WTC11 (cell line): ENCODE data around the gene SMG7.

Experiments
- ETV6 ChIP-seq: sonication (generic); formaldehyde crosslinking; IDR thresholded peaks from 2 replicates; pipeline ENCODE4 v1.8.1; 2022; ENCODE audit warnings: mild to moderate bottlenecking, missing genetic modification reagents
- FOXJ3 ChIP-seq: sonication (generic); formaldehyde crosslinking; IDR thresholded peaks from 2 replicates; pipeline ENCODE4 v1.9.0; 2021; ENCODE audit warnings: missing genetic modification reagents, mild to moderate bottlenecking, borderline replicate concordance
- KAT7 ChIP-seq: sonication (generic); formaldehyde crosslinking; IDR thresholded peaks from 2 replicates; pipeline ENCODE4 v1.8.1; 2023; ENCODE audit warnings: missing genetic modification reagents, mild to moderate bottlenecking, borderline replicate concordance
- ZBTB21 ChIP-seq: sonication (generic); formaldehyde crosslinking; IDR thresholded peaks from 2 replicates; pipeline ENCODE4 v1.8.1; 2023; ENCODE audit warnings: mild to moderate bottlenecking, missing genetic modification reagents, borderline replicate concordance
- ZNF121 ChIP-seq: sonication (generic); formaldehyde crosslinking; IDR thresholded peaks from 2 replicates; pipeline ENCODE4 v1.8.0; 2023; ENCODE audit warnings: missing genetic modification reagents
- TF ChIP-seq, protein P1 (sequence below): sonication (generic); formaldehyde crosslinking; IDR thresholded peaks from 2 replicates; pipeline ENCODE4 v1.8.1; 2022; ENCODE audit warnings: low read depth, missing genetic modification reagents, borderline replicate concordance
- TF ChIP-seq, protein P2 (sequence below): sonication (generic); formaldehyde crosslinking; IDR thresholded peaks from 2 replicates; pipeline ENCODE4 v1.8.0; 2022; ENCODE audit warnings: mild to moderate bottlenecking, missing genetic modification reagents
- TF ChIP-seq, protein P3 (sequence below): fragments of 200-600 bp; IDR thresholded peaks from 2 replicates; pipeline ENCODE4 v1.8.0; 2022; ENCODE audit warnings: antibody characterized with exemption
- TF ChIP-seq, protein P4 (sequence below): sonication (generic); formaldehyde crosslinking; IDR thresholded peaks from 2 replicates; pipeline ENCODE4 v1.8.1; 2022; ENCODE audit warnings: low read depth, mild to moderate bottlenecking, moderate library complexity, missing genetic modification reagents, borderline replicate concordance
- TF ChIP-seq, protein P5 (sequence below): sonication (generic); formaldehyde crosslinking; IDR thresholded peaks from 2 replicates; pipeline ENCODE4 v1.8.0; 2022; ENCODE audit warnings: missing genetic modification reagents
- TF ChIP-seq, protein P6 (sequence below): sonication (generic); formaldehyde crosslinking; IDR thresholded peaks from 2 replicates; pipeline ENCODE4 v1.8.0; 2022; ENCODE audit warnings: mild to moderate bottlenecking, missing genetic modification reagents
- TF ChIP-seq, protein P7 (sequence below): sonication (generic); formaldehyde crosslinking; IDR thresholded peaks from 2 replicates; pipeline ENCODE4 v1.8.1; 2022; ENCODE audit warnings: mild to moderate bottlenecking, missing genetic modification reagents, moderate library complexity, borderline replicate concordance

DNA sequence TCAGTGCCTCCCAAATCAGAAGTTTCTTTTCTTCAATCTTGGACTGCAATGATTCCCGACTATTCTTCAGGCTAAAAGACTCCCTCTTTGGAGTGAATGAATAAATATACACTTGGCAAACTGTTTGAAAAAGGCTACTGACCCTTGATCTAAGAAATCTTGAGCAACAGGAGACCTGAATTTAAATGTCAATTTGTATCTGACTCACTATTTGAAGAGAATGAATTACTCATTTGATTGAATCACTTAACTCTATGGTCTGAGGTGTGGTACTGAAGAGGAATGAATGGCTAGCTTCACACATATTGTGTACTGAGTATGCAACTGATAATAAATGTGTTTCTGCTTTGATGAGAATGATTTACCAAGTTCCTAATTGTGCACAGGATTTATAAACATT lies 4.6 kb upstream of the SMG7 start:
- TF ChIP-seq, protein P1, sequence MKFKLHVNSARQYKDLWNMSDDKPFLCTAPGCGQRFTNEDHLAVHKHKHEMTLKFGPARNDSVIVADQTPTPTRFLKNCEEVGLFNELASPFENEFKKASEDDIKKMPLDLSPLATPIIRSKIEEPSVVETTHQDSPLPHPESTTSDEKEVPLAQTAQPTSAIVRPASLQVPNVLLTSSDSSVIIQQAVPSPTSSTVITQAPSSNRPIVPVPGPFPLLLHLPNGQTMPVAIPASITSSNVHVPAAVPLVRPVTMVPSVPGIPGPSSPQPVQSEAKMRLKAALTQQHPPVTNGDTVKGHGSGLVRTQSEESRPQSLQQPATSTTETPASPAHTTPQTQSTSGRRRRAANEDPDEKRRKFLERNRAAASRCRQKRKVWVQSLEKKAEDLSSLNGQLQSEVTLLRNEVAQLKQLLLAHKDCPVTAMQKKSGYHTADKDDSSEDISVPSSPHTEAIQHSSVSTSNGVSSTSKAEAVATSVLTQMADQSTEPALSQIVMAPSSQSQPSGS: no peak
- TF ChIP-seq, protein P2, sequence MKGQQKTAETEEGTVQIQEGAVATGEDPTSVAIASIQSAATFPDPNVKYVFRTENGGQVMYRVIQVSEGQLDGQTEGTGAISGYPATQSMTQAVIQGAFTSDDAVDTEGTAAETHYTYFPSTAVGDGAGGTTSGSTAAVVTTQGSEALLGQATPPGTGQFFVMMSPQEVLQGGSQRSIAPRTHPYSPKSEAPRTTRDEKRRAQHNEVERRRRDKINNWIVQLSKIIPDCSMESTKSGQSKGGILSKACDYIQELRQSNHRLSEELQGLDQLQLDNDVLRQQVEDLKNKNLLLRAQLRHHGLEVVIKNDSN (CRISPR knock-in tag): no peak
- TF ChIP-seq, protein P3, sequence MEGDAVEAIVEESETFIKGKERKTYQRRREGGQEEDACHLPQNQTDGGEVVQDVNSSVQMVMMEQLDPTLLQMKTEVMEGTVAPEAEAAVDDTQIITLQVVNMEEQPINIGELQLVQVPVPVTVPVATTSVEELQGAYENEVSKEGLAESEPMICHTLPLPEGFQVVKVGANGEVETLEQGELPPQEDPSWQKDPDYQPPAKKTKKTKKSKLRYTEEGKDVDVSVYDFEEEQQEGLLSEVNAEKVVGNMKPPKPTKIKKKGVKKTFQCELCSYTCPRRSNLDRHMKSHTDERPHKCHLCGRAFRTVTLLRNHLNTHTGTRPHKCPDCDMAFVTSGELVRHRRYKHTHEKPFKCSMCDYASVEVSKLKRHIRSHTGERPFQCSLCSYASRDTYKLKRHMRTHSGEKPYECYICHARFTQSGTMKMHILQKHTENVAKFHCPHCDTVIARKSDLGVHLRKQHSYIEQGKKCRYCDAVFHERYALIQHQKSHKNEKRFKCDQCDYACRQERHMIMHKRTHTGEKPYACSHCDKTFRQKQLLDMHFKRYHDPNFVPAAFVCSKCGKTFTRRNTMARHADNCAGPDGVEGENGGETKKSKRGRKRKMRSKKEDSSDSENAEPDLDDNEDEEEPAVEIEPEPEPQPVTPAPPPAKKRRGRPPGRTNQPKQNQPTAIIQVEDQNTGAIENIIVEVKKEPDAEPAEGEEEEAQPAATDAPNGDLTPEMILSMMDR: no peak
- TF ChIP-seq ZNF121 (CRISPR knock-in tag): no peak
- TF ChIP-seq, protein P4, sequence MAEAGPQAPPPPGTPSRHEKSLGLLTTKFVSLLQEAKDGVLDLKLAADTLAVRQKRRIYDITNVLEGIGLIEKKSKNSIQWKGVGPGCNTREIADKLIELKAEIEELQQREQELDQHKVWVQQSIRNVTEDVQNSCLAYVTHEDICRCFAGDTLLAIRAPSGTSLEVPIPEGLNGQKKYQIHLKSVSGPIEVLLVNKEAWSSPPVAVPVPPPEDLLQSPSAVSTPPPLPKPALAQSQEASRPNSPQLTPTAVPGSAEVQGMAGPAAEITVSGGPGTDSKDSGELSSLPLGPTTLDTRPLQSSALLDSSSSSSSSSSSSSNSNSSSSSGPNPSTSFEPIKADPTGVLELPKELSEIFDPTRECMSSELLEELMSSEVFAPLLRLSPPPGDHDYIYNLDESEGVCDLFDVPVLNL (CRISPR knock-in tag): no peak
- TF ChIP-seq, protein P5, sequence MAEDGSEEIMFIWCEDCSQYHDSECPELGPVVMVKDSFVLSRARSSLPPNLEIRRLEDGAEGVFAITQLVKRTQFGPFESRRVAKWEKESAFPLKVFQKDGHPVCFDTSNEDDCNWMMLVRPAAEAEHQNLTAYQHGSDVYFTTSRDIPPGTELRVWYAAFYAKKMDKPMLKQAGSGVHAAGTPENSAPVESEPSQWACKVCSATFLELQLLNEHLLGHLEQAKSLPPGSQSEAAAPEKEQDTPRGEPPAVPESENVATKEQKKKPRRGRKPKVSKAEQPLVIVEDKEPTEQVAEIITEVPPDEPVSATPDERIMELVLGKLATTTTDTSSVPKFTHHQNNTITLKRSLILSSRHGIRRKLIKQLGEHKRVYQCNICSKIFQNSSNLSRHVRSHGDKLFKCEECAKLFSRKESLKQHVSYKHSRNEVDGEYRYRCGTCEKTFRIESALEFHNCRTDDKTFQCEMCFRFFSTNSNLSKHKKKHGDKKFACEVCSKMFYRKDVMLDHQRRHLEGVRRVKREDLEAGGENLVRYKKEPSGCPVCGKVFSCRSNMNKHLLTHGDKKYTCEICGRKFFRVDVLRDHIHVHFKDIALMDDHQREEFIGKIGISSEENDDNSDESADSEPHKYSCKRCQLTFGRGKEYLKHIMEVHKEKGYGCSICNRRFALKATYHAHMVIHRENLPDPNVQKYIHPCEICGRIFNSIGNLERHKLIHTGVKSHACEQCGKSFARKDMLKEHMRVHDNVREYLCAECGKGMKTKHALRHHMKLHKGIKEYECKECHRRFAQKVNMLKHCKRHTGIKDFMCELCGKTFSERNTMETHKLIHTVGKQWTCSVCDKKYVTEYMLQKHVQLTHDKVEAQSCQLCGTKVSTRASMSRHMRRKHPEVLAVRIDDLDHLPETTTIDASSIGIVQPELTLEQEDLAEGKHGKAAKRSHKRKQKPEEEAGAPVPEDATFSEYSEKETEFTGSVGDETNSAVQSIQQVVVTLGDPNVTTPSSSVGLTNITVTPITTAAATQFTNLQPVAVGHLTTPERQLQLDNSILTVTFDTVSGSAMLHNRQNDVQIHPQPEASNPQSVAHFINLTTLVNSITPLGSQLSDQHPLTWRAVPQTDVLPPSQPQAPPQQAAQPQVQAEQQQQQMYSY: no peak
- no peak for TF ChIP-seq ETV6 (CRISPR knock-in tag)
- no peak for TF ChIP-seq ZBTB21 (CRISPR knock-in tag)
- TF ChIP-seq, protein P6, sequence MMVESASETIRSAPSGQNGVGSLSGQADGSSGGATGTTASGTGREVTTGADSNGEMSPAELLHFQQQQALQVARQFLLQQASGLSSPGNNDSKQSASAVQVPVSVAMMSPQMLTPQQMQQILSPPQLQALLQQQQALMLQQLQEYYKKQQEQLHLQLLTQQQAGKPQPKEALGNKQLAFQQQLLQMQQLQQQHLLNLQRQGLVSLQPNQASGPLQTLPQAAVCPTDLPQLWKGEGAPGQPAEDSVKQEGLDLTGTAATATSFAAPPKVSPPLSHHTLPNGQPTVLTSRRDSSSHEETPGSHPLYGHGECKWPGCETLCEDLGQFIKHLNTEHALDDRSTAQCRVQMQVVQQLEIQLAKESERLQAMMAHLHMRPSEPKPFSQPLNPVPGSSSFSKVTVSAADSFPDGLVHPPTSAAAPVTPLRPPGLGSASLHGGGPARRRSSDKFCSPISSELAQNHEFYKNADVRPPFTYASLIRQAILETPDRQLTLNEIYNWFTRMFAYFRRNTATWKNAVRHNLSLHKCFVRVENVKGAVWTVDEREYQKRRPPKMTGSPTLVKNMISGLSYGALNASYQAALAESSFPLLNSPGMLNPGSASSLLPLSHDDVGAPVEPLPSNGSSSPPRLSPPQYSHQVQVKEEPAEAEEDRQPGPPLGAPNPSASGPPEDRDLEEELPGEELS (CRISPR knock-in tag): no peak
- TF ChIP-seq KAT7 (CRISPR knock-in tag): no peak
- no peak for TF ChIP-seq FOXJ3 (CRISPR knock-in tag)
- TF ChIP-seq, protein P7, sequence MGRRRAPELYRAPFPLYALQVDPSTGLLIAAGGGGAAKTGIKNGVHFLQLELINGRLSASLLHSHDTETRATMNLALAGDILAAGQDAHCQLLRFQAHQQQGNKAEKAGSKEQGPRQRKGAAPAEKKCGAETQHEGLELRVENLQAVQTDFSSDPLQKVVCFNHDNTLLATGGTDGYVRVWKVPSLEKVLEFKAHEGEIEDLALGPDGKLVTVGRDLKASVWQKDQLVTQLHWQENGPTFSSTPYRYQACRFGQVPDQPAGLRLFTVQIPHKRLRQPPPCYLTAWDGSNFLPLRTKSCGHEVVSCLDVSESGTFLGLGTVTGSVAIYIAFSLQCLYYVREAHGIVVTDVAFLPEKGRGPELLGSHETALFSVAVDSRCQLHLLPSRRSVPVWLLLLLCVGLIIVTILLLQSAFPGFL (CRISPR knock-in tag): no peak
